Muscle of leg (tissue), 11 donors: ENCODE data around the gene OR10G6. TPM values are rescaled to one million over a fixed set of nuclear protein-coding genes. Genes with fewer than 3 reads are reported as not detected.
A peak's percentile ranks its signal among the peaks of the same experiment; 100 is the strongest.

Source experiments
- DNase-seq: peaks from one replicate; pipeline ENCODE4 v3.0.0; 2013
- H3K27ac ChIP-seq: one replicate; pipeline ENCODE4 v1.5.1; 2013; ENCODE audit warnings: mild to moderate bottlenecking, low read length, control low read depth
- H3K27me3 ChIP-seq: one replicate; pipeline ENCODE4 v1.6.1; 2013; ENCODE audit warnings: low read length; ENCODE audit not compliant: control insufficient read depth, insufficient read depth
- H3K36me3 ChIP-seq: one replicate; pipeline ENCODE4 v1.6.1; 2013; ENCODE audit warnings: low read length; ENCODE audit not compliant: control insufficient read depth, insufficient read depth
- H3K4me1 ChIP-seq: one replicate; pipeline ENCODE4 v1.6.1; 2013; ENCODE audit warnings: low read length; ENCODE audit not compliant: control insufficient read depth, insufficient read depth
- H3K4me3 ChIP-seq: one replicate; pipeline ENCODE4 v1.5.1; 2013; ENCODE audit warnings: low read length, control low read depth
- H3K9me3 ChIP-seq: replicated peaks from 2 replicates; pipeline ENCODE4 v1.6.1; 2013; ENCODE audit warnings: low read depth, low read length; ENCODE audit not compliant: control insufficient read depth
- WGBS: methylation state at CpG from one replicate; pipeline ENCODE4 v1.1.5; 2013; ENCODE audit warnings: missing lambda C conversion rate; ENCODE audit not compliant: insufficient coverage; 5-methylcytosine and 5-hydroxymethylcytosine counted together
- polyA plus RNA-seq, 8 donors: library from polyadenylated mRNA; unstranded; fragments of 120-200 nt; gene quantifications; one replicate each; pipeline versions ENCODE4 v1.2.1 to v1.2.3, GENCODE V29; 2013; ENCODE audit warnings: inconsistent platforms in 1 of 8, low replicate concordance in 1 of 8; ENCODE audit not compliant: insufficient read length in 8 of 8, insufficient read depth in 1 of 8
- total RNA-seq: library from RNA; stranded (reverse); fragments of 120-200 nt; gene quantifications from one replicate; pipeline ENCODE4 v1.2.4, GENCODE V29; 2013

The OR10G6 gene
- total and polyA plus RNA-seq, 9 donors, result not detected

GRCh38 chr11:123976770-123977560 lies 18.0 kb downstream of the OR10G6 start:
- H3K36me3 ChIP-seq, result no peaks in the 10 kb centered on the region
- no peaks in the 10 kb centered on the region for H3K4me1 ChIP-seq
- no peak overlapping the region for H3K27ac ChIP-seq
- no peaks in the 10 kb centered on the region for H3K27me3 ChIP-seq
- H3K9me3 ChIP-seq, result no peaks in the 10 kb centered on the region
- H3K4me3 ChIP-seq, result no peak overlapping the region
- no peak for DNase-seq
- 91% methylated on average over 15 of the region's 18 CpGs for WGBS

- Histone ChIP-seq H3K36me3 (no peaks in the 10 kb centered on the region), H3K9me3 (no peaks in the 10 kb centered on the region), H3K4me3 (no peak overlapping the region), H3K27ac (no peak overlapping the region), H3K27me3 (no peaks in the 10 kb centered on the region), H3K4me1 (no peaks in the 10 kb centered on the region)
- peak; percentile 4 for DNase-seq
- WGBS, result no CpG with 5 or more reads among the region's 1 CpG
Measured at GRCh38 chr11:123973816-123974215, 21.1 kb downstream of the OR10G6 start.

GRCh38 chr11:123956752-123957151 lies 38.2 kb downstream of the OR10G6 start:
- H3K27me3 ChIP-seq, result no peaks in the 10 kb centered on the region
- no peak overlapping the region for H3K27ac ChIP-seq
- DNase-seq, result no peak
- no peaks in the 10 kb centered on the region for H3K36me3 ChIP-seq
- H3K9me3 ChIP-seq, result peaks cover 3% of the 10 kb centered on the region
- no peak overlapping the region for H3K4me3 ChIP-seq
- H3K4me1 ChIP-seq, result no peaks in the 10 kb centered on the region

- no peaks in the 10 kb centered on the region for H3K36me3 ChIP-seq
- no peaks in the 10 kb centered on the region for H3K4me1 ChIP-seq
- no CpG with 5 or more reads among the region's 1 CpG for WGBS
- no peak for DNase-seq
- H3K27ac ChIP-seq, result no peak overlapping the region
- H3K4me3 ChIP-seq, result no peak overlapping the region
- H3K9me3 ChIP-seq, result no peaks in the 10 kb centered on the region
- no peaks in the 10 kb centered on the region for H3K27me3 ChIP-seq
Measured at GRCh38 chr11:123945132-123945531, 49.8 kb downstream of the OR10G6 start.

Other genes with a start within 250 kb of the OR10G6 start
- gene OR6X1, start 240.6 kb downstream of the OR10G6 start, total RNA-seq, result not detected
- not detected for gene OR6X1, start 240.6 kb downstream of the OR10G6 start, polyA plus RNA-seq
- gene OR6M1, start 188.8 kb downstream of the OR10G6 start, total RNA-seq, result not detected
- gene OR6M1, start 188.8 kb downstream of the OR10G6 start, polyA plus RNA-seq, result not detected
- gene TMEM225, start 109.5 kb downstream of the OR10G6 start, total RNA-seq, result not detected
- gene TMEM225, start 109.5 kb downstream of the OR10G6 start, polyA plus RNA-seq, result not detected
- 0.04 TPM for gene OR8D4, start 93.0 kb downstream of the OR10G6 start, total RNA-seq
- gene OR8D4, start 93.0 kb downstream of the OR10G6 start, polyA plus RNA-seq, result under 1 TPM in 5 of 8 donors, not detected in 3; 0.06 to 0.09 (median 0.08) TPM
- 0.04 TPM for gene OR4D5, start 55.5 kb downstream of the OR10G6 start, total RNA-seq
- gene OR4D5, start 55.5 kb downstream of the OR10G6 start, polyA plus RNA-seq, result not detected
- gene OR6T1, start 51.3 kb downstream of the OR10G6 start, total RNA-seq, result not detected
- gene OR6T1, start 51.3 kb downstream of the OR10G6 start, polyA plus RNA-seq, result not detected
- gene OR10S1, start 17.4 kb downstream of the OR10G6 start, total RNA-seq, result not detected
- gene OR10S1, start 17.4 kb downstream of the OR10G6 start, polyA plus RNA-seq, result not detected
- gene OR10G4, start 17.8 kb upstream of the OR10G6 start, total RNA-seq, result 0.04 TPM
- under 1 TPM in 2 of 8 donors, not detected in 6; 0.04 to 0.31 TPM for gene OR10G4, start 17.8 kb upstream of the OR10G6 start, polyA plus RNA-seq
- not detected for gene OR10G9, start 27.9 kb upstream of the OR10G6 start, total RNA-seq
- gene OR10G9, start 27.9 kb upstream of the OR10G6 start, polyA plus RNA-seq, result not detected
- gene OR10G8, start 31.6 kb upstream of the OR10G6 start, total RNA-seq, result not detected
- not detected for gene OR10G8, start 31.6 kb upstream of the OR10G6 start, polyA plus RNA-seq
- not detected for gene OR10G7, start 46.2 kb upstream of the OR10G6 start, total RNA-seq
- not detected for gene OR10G7, start 46.2 kb upstream of the OR10G6 start, polyA plus RNA-seq
- gene VWA5A, start 120.3 kb upstream of the OR10G6 start, total RNA-seq, result 101 TPM
- 100 to 1,000 TPM in 5 of 8 donors, 10 to 100 TPM in 3; 73.8 to 139 (median 106) TPM for gene VWA5A, start 120.3 kb upstream of the OR10G6 start, polyA plus RNA-seq
- gene OR10D3, start 188.2 kb upstream of the OR10G6 start, total RNA-seq, result under 0.01 TPM
- gene OR10D3, start 188.2 kb upstream of the OR10G6 start, polyA plus RNA-seq, result under 1 TPM in 1 of 8 donors, not detected in 7; 0.05 TPM
- gene OR8G1, start 245.9 kb upstream of the OR10G6 start, total RNA-seq, result 0.09 TPM
- gene OR8G1, start 245.9 kb upstream of the OR10G6 start, polyA plus RNA-seq, result under 1 TPM in 2 of 8 donors, not detected in 6; 0.07 to 0.15 TPM